Measurements from ENCODE around the gene PIGT.
"Not testable (repeated sequence)": the region's sequence is repeated elsewhere in the genome, so short reads cannot be mapped to it uniquely, and the experiment has no call there.

PIGT gene

DNA sequence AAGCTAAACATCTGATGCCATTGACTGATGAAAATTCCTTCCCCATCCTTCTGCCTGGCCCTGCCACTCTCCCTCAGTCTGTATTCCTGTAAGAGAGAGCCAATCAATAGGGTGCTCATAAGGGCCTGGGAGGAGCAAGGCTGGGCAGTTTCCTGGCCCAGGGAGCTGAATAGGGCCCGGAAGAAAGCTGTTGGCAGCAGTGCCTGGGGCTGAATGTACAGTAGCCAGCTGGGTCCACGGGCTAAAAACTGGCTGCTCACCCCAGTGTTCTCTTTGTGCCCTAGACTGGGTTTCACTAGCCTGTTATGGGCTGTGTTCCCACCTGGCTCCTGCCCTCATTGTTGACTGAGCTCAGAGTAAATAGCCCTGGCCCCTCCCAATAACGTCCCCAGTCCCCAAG, 51.9 kb downstream of the PIGT start:
- DNase-seq (ENCODE audit: low spot score) = no peak
- TF ChIP-seq, protein P1, sequence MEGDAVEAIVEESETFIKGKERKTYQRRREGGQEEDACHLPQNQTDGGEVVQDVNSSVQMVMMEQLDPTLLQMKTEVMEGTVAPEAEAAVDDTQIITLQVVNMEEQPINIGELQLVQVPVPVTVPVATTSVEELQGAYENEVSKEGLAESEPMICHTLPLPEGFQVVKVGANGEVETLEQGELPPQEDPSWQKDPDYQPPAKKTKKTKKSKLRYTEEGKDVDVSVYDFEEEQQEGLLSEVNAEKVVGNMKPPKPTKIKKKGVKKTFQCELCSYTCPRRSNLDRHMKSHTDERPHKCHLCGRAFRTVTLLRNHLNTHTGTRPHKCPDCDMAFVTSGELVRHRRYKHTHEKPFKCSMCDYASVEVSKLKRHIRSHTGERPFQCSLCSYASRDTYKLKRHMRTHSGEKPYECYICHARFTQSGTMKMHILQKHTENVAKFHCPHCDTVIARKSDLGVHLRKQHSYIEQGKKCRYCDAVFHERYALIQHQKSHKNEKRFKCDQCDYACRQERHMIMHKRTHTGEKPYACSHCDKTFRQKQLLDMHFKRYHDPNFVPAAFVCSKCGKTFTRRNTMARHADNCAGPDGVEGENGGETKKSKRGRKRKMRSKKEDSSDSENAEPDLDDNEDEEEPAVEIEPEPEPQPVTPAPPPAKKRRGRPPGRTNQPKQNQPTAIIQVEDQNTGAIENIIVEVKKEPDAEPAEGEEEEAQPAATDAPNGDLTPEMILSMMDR (IDR thresholded peaks at IDR 0.05; ENCODE audit: extremely low read depth, missing control alignments) = no peak

GRCh38 chr20:45469336-45470261, 53.7 kb downstream of the PIGT start, which contains the start of gene WFDC2:
Gene WFDC2 (plus strand): TSS chr20:45469753. CDS start chr20:45469782, 29 bp downstream.
- no peak for DNase-seq (ENCODE audit: low spot score)
- TF ChIP-seq, protein P1 (IDR thresholded peaks at IDR 0.05; ENCODE audit: extremely low read depth, missing control alignments) = no peak

DNA sequence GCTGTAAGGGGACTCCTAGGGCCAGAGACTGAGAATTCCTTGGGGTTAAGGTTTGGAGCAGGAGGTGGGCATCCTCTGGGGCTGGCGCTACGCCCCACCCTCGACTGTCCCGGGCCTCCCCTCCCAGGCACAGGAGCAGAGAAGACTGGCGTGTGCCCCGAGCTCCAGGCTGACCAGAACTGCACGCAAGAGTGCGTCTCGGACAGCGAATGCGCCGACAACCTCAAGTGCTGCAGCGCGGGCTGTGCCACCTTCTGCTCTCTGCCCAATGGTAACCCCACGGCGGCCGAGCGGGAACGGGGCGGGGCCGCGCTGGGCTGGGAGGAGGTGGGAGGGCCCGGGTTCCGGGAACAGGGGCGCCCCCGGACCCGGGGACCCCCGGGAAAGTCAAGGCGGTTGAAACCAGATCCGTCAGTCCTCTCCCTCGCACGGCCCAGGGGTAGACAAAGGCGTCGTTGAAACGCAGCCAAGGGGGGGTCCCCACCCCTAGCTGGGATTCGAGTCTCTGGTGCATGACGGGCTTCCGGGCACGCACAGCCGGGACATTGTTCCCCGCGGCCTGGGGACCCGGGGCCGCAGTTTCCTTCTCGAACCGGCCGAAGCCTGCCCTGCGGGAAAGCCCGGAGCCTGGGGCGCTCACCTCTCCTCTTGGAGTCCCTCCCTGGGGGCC, 54.5 kb downstream of the PIGT start:
- TF ChIP-seq, protein P1 (IDR thresholded peaks at IDR 0.05; ENCODE audit: extremely low read depth, missing control alignments) = no peak

GRCh38 chr20:45470937-45471336, 55.0 kb downstream of the PIGT start:
- TF ChIP-seq, protein P1 (IDR thresholded peaks at IDR 0.05; ENCODE audit: extremely low read depth, missing control alignments) = no peak
- no peak for DNase-seq (ENCODE audit: low spot score)

More for the DNA sequence above, 54.5 kb downstream of the PIGT start:
- peak; percentile 41 for DNase-seq (ENCODE audit: low spot score)

- DNase-seq (ENCODE audit: low spot score) = not testable (repeated sequence)
These were observed 56.3 kb downstream of the PIGT start for GRCh38 chr20:45472286-45472685.

Data from GM20000 (cell line).